PC-3 (cell line): ENCODE data around the gene AP3M1. TPM values are rescaled to one million over a fixed set of nuclear protein-coding genes. Genes with fewer than 3 reads are reported as not detected.
"Not testable (repeated sequence)": the region's sequence is repeated elsewhere in the genome, so short reads cannot be mapped to it uniquely, and the experiment has no call there.

Experiments used
- ATAC-seq: fragments of 200-7000 bp; cut with Tn5 transposase; 2 replicates; pipeline ENCODE4 v1.9.1; 2020; ENCODE audit warnings: mild to moderate bottlenecking, moderate library complexity
- BruUV-seq: library from RNA; stranded (reverse); fragments of 400-500 nt; replicated peaks from 2 replicates; lab custom pipeline; 2021; lab: Mats Ljungman, UMichigan
- CTCF ChIA-PET: fragments of 300-600 bp; sonication (Branson Sonifier 250); formaldehyde crosslinking; loops from one replicate; lab custom pipeline; 2022; ENCODE audit warnings: antibody characterized with exemption; lab: Charles Lee
- POLR2A ChIA-PET: fragments of 300-600 bp; sonication (Branson Sonifier 250); formaldehyde crosslinking; loops from one replicate; lab custom pipeline; 2022; ENCODE audit warnings: antibody characterized with exemption; ENCODE audit not compliant: unreplicated experiment; lab: Charles Lee
- DNase-seq: peaks from one replicate; pipeline ENCODE4 v3.0.0-alpha.2; 2015
- H2AFZ ChIP-seq: fragments of 300-600 bp; sonication (generic); 2 replicates; pipeline ENCODE4 v1.6.0; 2016; ENCODE audit warnings: antibody characterized with exemption, low read length
- H3F3A ChIP-seq: fragments of 300-600 bp; sonication (generic); one replicate; pipeline ENCODE4 v1.6.0; 2017; ENCODE audit warnings: antibody characterized with exemption, low read length, control low read depth, mild to moderate bottlenecking; ENCODE audit not compliant: unreplicated experiment
- H3K27ac ChIP-seq: fragments of 300-600 bp; sonication (generic); 2 replicates; pipeline ENCODE4 v1.5.1; 2016; ENCODE audit warnings: mild to moderate bottlenecking, low read length
- H3K27me3 ChIP-seq: fragments of 300-600 bp; sonication (generic); 2 replicates; pipeline ENCODE4 v1.6.1; 2016; ENCODE audit warnings: low read length, mixed read lengths
- H3K36me3 ChIP-seq: fragments of 300-600 bp; sonication (generic); 2 replicates; pipeline ENCODE4 v1.6.1; 2016; ENCODE audit warnings: low read depth, mixed run types, low read length, mixed read lengths
- H3K4me1 ChIP-seq: fragments of 300-600 bp; sonication (generic); 2 replicates; pipeline ENCODE4 v1.5.1; 2016; ENCODE audit warnings: low read length; ENCODE audit not compliant: insufficient read depth
- H3K4me2 ChIP-seq: fragments of 300-600 bp; sonication (generic); 2 replicates; pipeline ENCODE4 v1.6.0; 2016; ENCODE audit warnings: low read length
- H3K4me3 ChIP-seq: fragments of 300-600 bp; sonication (generic); 2 replicates; pipeline ENCODE4 v1.5.1; 2016; ENCODE audit warnings: mild to moderate bottlenecking, low read length, mixed read lengths
- H3K79me2 ChIP-seq: fragments of 300-600 bp; sonication (generic); 2 replicates; pipeline ENCODE4 v1.6.1; 2017; ENCODE audit warnings: low read length, mixed read lengths
- H3K9ac ChIP-seq: fragments of 300-600 bp; sonication (generic); 2 replicates; pipeline ENCODE4 v1.6.0; 2016; ENCODE audit warnings: mild to moderate bottlenecking, low read length
- H3K9me2 ChIP-seq: fragments of 300-600 bp; sonication (generic); replicated peaks from 2 replicates; pipeline ENCODE4 v1.6.1; 2016; ENCODE audit warnings: mixed run types, low read length, mixed read lengths
- H3K9me3 ChIP-seq: fragments of 300-600 bp; sonication (generic); 2 replicates; pipeline ENCODE4 v1.6.1; 2016; ENCODE audit warnings: low read length, mixed read lengths
- H4K20me1 ChIP-seq: fragments of 300-600 bp; sonication (generic); 2 replicates; pipeline ENCODE4 v1.6.1; 2016; ENCODE audit warnings: low read length, mixed read lengths
- EZH2 ChIP-seq: fragments of 300-600 bp; sonication (generic); IDR thresholded peaks from one replicate; pipeline ENCODE4 v1.6.1; 2017; ENCODE audit warnings: antibody characterized with exemption, mild to moderate bottlenecking, low read length; ENCODE audit not compliant: unreplicated experiment
- EZH2phosphoT487 ChIP-seq: fragments of 300-600 bp; sonication (generic); IDR thresholded peaks from 2 replicates; pipeline ENCODE4 v1.6.1; 2018; ENCODE audit warnings: mild to moderate bottlenecking, antibody characterized with exemption, low read length, borderline replicate concordance
- intact Hi-C: fragments of 100-400 bp; cut with micrococcal nuclease; formaldehyde crosslinking; loops from 2 replicates; pipeline ENCODE4 v1.9.0; 2023
- total RNA-seq: library from RNA; depleted of rRNA; stranded (reverse); fragments of >200 nt; gene quantifications from 2 replicates; pipeline ENCODE4 v1.2.3, GENCODE V29; 2014
- TF ChIP-seq, protein P1 (sequence below): fragments of 300-600 bp; sonication (generic); conservative IDR thresholded peaks from 2 replicates; pipeline ENCODE4 v1.5.1; 2017; ENCODE audit warnings: antibody characterized with exemption, low read depth, mild to moderate bottlenecking, low read length

AP3M1 gene
- total RNA-seq, 1 experiment from 2014 or later = 165 TPM

DNA sequence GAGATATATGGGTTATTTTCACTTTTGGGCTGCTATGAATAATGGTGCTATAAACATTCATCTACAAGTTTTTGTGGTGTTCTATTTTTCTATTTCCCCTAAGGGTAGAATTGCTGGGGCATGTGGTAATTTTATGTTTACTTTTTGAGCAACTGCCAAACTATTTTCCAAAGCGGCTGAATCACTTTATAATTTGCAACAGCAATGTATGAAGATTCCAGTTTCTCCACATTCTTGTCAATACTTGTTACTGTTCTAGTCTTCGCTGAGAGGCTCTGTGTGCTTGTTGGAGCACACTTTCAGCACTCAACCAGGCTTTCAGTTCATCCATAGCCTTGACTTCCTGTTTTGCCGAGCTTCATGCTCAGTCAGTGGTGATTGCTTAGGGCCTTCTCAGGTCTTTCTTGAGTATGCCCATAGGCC is 39.4 kb upstream of the AP3M1 start:
- peak overlapping the region; percentile 77 for H3K4me2 ChIP-seq
- peaks cover 81% of the 10 kb centered on the region for H3K4me1 ChIP-seq
- H3K4me3 ChIP-seq = peak overlapping the region; percentile 58
- intact Hi-C loops = loop anchor here (1.0 to 5.0 kb wide), 5 partner anchors 14 to 193 kb away; partner anchors contain the start of genes ADK and VCL
- POLR2A ChIA-PET = interaction anchor here (0.6 to 2.5 kb wide), 8 partner anchors 8 to 39 kb away, joined by 4 to 19 read pairs (median 6); partner anchors contain the start of genes ADK and AP3M1
- H3K9ac ChIP-seq = peak overlapping the region; percentile 54
- H3K79me2 ChIP-seq = peaks cover 96% of the 10 kb centered on the region
- H3K36me3 ChIP-seq = 0 out of 2 replicates have a peak, but pooled peaks cover 3% of the 10 kb centered on the region
- DNase-seq (peak; percentile 100), ATAC-seq (peak; percentile 90)
- H3K9me2 ChIP-seq = no peaks in the 10 kb centered on the region
- no peaks in the 10 kb centered on the region for H3K27me3 ChIP-seq
- peaks cover 53% of the 10 kb centered on the region for H4K20me1 ChIP-seq
- H3K9me3 ChIP-seq = no peaks in the 10 kb centered on the region
- no peak for TF ChIP-seq EZH2
- TF ChIP-seq EZH2phosphoT487 = no peak
- TF ChIP-seq, protein P1, sequence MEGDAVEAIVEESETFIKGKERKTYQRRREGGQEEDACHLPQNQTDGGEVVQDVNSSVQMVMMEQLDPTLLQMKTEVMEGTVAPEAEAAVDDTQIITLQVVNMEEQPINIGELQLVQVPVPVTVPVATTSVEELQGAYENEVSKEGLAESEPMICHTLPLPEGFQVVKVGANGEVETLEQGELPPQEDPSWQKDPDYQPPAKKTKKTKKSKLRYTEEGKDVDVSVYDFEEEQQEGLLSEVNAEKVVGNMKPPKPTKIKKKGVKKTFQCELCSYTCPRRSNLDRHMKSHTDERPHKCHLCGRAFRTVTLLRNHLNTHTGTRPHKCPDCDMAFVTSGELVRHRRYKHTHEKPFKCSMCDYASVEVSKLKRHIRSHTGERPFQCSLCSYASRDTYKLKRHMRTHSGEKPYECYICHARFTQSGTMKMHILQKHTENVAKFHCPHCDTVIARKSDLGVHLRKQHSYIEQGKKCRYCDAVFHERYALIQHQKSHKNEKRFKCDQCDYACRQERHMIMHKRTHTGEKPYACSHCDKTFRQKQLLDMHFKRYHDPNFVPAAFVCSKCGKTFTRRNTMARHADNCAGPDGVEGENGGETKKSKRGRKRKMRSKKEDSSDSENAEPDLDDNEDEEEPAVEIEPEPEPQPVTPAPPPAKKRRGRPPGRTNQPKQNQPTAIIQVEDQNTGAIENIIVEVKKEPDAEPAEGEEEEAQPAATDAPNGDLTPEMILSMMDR = no peak
- no peak overlapping the region for H2AFZ ChIP-seq
- CTCF ChIA-PET = interaction anchor here (0.8 to 2.1 kb wide), 5 partner anchors 12 to 636 kb away, joined by 3 to 13 read pairs (median 6); partner anchors contain the start of gene ADK
- peaks cover 35% of the 10 kb centered on the region for H3F3A ChIP-seq
- H3K27ac ChIP-seq = peak overlapping the region; percentile 75
- no TSS peak for BruUV-seq

DNA sequence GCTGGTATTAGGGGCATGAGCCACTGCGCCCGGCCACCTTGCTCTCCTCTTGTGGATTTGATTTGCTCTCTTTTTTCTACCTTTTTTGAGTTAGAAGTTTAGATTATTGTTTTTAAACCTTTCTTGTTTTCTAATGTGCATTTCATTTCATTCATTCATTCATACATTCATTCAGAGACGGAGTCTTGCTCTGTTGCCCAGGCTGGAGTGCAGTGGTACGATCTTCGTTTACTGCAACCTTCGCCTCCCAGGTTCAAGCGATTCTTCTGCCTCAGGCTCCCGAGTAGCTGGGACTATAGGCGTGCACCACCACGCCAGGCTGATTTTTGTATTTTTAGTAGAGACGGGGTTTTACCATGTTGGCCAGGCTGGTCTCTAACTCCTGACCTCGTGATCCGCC is 38.0 kb upstream of the AP3M1 start:
- H3K9ac ChIP-seq, H2AFZ ChIP-seq, ATAC-seq, H3K27me3 ChIP-seq, H3K4me3 ChIP-seq, H3K36me3 ChIP-seq, intact Hi-C loops, H3K9me3 ChIP-seq, BruUV-seq, H3K9me2 ChIP-seq, DNase-seq: not testable (repeated sequence)
- H3K79me2 ChIP-seq = peaks cover 96% of the 10 kb centered on the region
- CTCF ChIA-PET = interaction anchor here (2.0 kb wide), 1 partner anchor 11 kb away, joined by 6 read pairs; no protein-coding TSS in a partner anchor
- peaks cover 68% of the 10 kb centered on the region for H3K4me1 ChIP-seq
- H3K27ac ChIP-seq = 0 out of 2 replicates have a peak overlapping the region, but pooled peaks have one; percentile 75
- POLR2A ChIA-PET = interaction anchor here (0.6 to 2.5 kb wide), 2 partner anchors 12 to 458 kb away, joined by 3 to 18 read pairs; no protein-coding TSS in a partner anchor
- H4K20me1 ChIP-seq = peaks cover 49% of the 10 kb centered on the region
- peak overlapping the region; percentile 77 for H3K4me2 ChIP-seq
- peaks cover 27% of the 10 kb centered on the region for H3F3A ChIP-seq

DNA sequence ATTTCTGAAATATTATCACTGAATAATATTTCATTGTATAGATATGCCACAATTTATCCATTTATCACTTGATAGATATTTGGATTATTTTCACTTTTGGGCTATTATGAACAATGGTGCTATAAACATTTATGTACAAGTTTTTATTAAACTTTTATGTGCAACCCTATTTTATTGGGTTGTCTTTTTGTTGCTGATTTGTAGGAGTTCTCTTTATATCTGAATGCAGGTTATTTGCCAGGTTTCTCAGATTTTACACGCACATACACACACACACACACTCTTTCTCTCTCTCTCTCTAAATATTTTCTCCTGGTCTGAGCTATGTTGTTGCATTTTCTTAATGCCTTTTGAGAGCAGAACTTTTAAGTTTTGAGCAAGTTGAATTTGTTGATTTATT is 36.6 kb upstream of the AP3M1 start:
- Histone ChIP-seq H3K9me2 (no peaks in the 10 kb centered on the region), H3K9me3 (no peaks in the 10 kb centered on the region), H3K4me3 (no peak overlapping the region), H3K27me3 (no peaks in the 10 kb centered on the region), H4K20me1 (peaks cover 51% of the 10 kb centered on the region), H3F3A (peaks cover 27% of the 10 kb centered on the region), H2AFZ (no peak overlapping the region), H3K4me1 (peaks cover 57% of the 10 kb centered on the region), H3K27ac (peak overlapping the region; percentile 7), H3K9ac (peak overlapping the region; percentile 0; the same call in 1 of the 2 replicates), H3K79me2 (peaks cover 96% of the 10 kb centered on the region), H3K4me2 (peak overlapping the region; percentile 20), H3K36me3 (peaks cover 3% of the 10 kb centered on the region; the same call in 1 of the 2 replicates)
- TF ChIP-seq EZH2 = no peak
- TF ChIP-seq, protein P1 = no peak
- TF ChIP-seq EZH2phosphoT487 = no peak
- ATAC-seq = no peak
- intact Hi-C loops = no loop called here
- DNase-seq = no peak
- POLR2A ChIA-PET = interaction anchor here (0.8 to 1.0 kb wide), 2 partner anchors 10 to 281 kb away, joined by 4 to 17 read pairs; no protein-coding TSS in a partner anchor
- no TSS peak for BruUV-seq
- CTCF ChIA-PET = interaction anchor here (0.5 kb wide), 1 partner anchor 13 kb away, joined by 3 read pairs; no protein-coding TSS in a partner anchor
